Loucy (cell line): ENCODE results near the gene LRRTM4.

Source experiments
- H2AFZ ChIP-seq: fragments of 200-600 bp; sonication (generic); 2 replicates; pipeline ENCODE4 v1.6.0; 2016; ENCODE audit warnings: antibody characterized with exemption, mild to moderate bottlenecking, low read length, moderate library complexity
- H3F3A ChIP-seq: fragments of 200-600 bp; 2 replicates; pipeline ENCODE4 v1.6.0; 2016; ENCODE audit warnings: antibody characterized with exemption, low read depth, mild to moderate bottlenecking
- H3K27me3 ChIP-seq: fragments of 200-600 bp; sonication (generic); 2 replicates; pipeline ENCODE4 v1.6.1; 2014; ENCODE audit warnings: low read length, mild to moderate bottlenecking; ENCODE audit not compliant: insufficient read depth, poor library complexity, severe bottlenecking
- H3K36me3 ChIP-seq: fragments of 200-600 bp; sonication (generic); 2 replicates; pipeline ENCODE4 v1.6.1; 2016; ENCODE audit warnings: low read length; ENCODE audit not compliant: insufficient read depth
- H3K4me1 ChIP-seq: fragments of 200-600 bp; sonication (generic); 2 replicates; pipeline ENCODE4 v1.5.1; 2014; ENCODE audit warnings: low read length, mild to moderate bottlenecking; ENCODE audit not compliant: insufficient read depth, poor library complexity, severe bottlenecking
- H3K4me2 ChIP-seq: fragments of 200-600 bp; sonication (generic); 2 replicates; pipeline ENCODE4 v1.6.0; 2014; ENCODE audit warnings: antibody characterized with exemption, low read length, low read depth, mild to moderate bottlenecking; ENCODE audit not compliant: poor library complexity, severe bottlenecking
- H3K4me3 ChIP-seq: fragments of 200-600 bp; sonication (generic); 2 replicates; pipeline ENCODE4 v1.5.1; 2014; ENCODE audit warnings: low read length, mild to moderate bottlenecking, mixed read lengths; ENCODE audit not compliant: poor library complexity, severe bottlenecking
- H3K79me2 ChIP-seq: fragments of 200-600 bp; sonication (generic); 2 replicates; pipeline ENCODE4 v1.6.1; 2014; ENCODE audit warnings: low read length; ENCODE audit not compliant: insufficient read depth
- H3K9ac ChIP-seq: fragments of 200-600 bp; sonication (generic); 2 replicates; pipeline ENCODE4 v1.6.0; 2014; ENCODE audit warnings: mild to moderate bottlenecking, low read depth, low read length, moderate library complexity; ENCODE audit not compliant: poor library complexity, severe bottlenecking
- H3K9me2 ChIP-seq: fragments of 200-600 bp; sonication (generic); replicated peaks from 2 replicates; pipeline ENCODE4 v1.6.1; 2016; ENCODE audit warnings: low read depth, low read length, mixed read lengths
- H3K9me3 ChIP-seq: fragments of 200-600 bp; sonication (generic); 2 replicates; pipeline ENCODE4 v1.6.1; 2014; ENCODE audit warnings: mild to moderate bottlenecking, antibody characterized with exemption, low read length, low read depth; ENCODE audit not compliant: insufficient read depth
- H4K20me1 ChIP-seq: fragments of 200-600 bp; sonication (generic); 2 replicates; pipeline ENCODE4 v1.6.0; 2014; ENCODE audit warnings: antibody characterized with exemption, low read length, mild to moderate bottlenecking; ENCODE audit not compliant: insufficient read depth, poor library complexity, severe bottlenecking
- CTCF ChIP-seq: fragments of 200-600 bp; sonication (generic); conservative IDR thresholded peaks from 2 replicates; pipeline ENCODE4 v1.5.1; 2014; ENCODE audit warnings: mild to moderate bottlenecking, antibody characterized with exemption, low read length
- EZH2phosphoT487 ChIP-seq: fragments of 200-600 bp; IDR thresholded peaks from 2 replicates; pipeline ENCODE4 v1.6.1; 2018; ENCODE audit warnings: antibody characterized with exemption, mild to moderate bottlenecking, moderate library complexity, borderline replicate concordance

The LRRTM4 gene

GRCh38 chr2:77404189-77404588, 118.0 kb downstream of the LRRTM4 start:
- Histone ChIP-seq H4K20me1 (no peaks in the 10 kb centered on the region), H3K9me2 (no peaks in the 10 kb centered on the region), H3K36me3 (no peaks in the 10 kb centered on the region), H3F3A (no peaks in the 10 kb centered on the region), H3K9me3 (no peaks in the 10 kb centered on the region), H3K79me2 (no peaks in the 10 kb centered on the region), H3K27me3 (no peaks in the 10 kb centered on the region), H3K4me3 (no peak overlapping the region), H3K4me1 (no peaks in the 10 kb centered on the region), H3K4me2 (no peak overlapping the region), H3K9ac (no peak overlapping the region), H2AFZ (no peak overlapping the region)
- TF ChIP-seq EZH2phosphoT487 (no peak), CTCF (no peak)

- Histone ChIP-seq H3K27me3 (no peaks in the 10 kb centered on the region), H3K9ac (no peak overlapping the region), H3K9me3 (no peaks in the 10 kb centered on the region), H3K4me3 (no peak overlapping the region), H3K36me3 (no peaks in the 10 kb centered on the region), H4K20me1 (no peaks in the 10 kb centered on the region), H3K79me2 (no peaks in the 10 kb centered on the region), H3K4me2 (no peak overlapping the region), H3F3A (no peaks in the 10 kb centered on the region), H3K4me1 (no peaks in the 10 kb centered on the region), H2AFZ (no peak overlapping the region), H3K9me2 (no peaks in the 10 kb centered on the region)
- TF ChIP-seq CTCF (no peak), EZH2phosphoT487 (no peak)
Observed at GRCh38 chr2:77398970-77399600, 123.1 kb downstream of the LRRTM4 start.

- Histone ChIP-seq H3K9me3 (no peaks in the 10 kb centered on the region; the same call in 1 of the 2 replicates), H2AFZ (no peak overlapping the region), H3K4me3 (no peak overlapping the region), H3K4me1 (no peaks in the 10 kb centered on the region), H4K20me1 (no peaks in the 10 kb centered on the region), H3K27me3 (no peaks in the 10 kb centered on the region), H3K36me3 (no peaks in the 10 kb centered on the region), H3K4me2 (no peak overlapping the region), H3K9ac (no peak overlapping the region), H3K9me2 (no peaks in the 10 kb centered on the region), H3K79me2 (no peaks in the 10 kb centered on the region), H3F3A (no peaks in the 10 kb centered on the region)
- TF ChIP-seq EZH2phosphoT487 (no peak), CTCF (no peak)
Observed at GRCh38 chr2:77397763-77398162, 124.4 kb downstream of the LRRTM4 start.
